NK-92 (cell line): ENCODE data around the gene FGR.

ENCODE experiments used
- DNase-seq: peaks from one replicate; lab custom pipeline; 2025; ENCODE audit not compliant: unreplicated experiment; lab: John Stamatoyannopoulos, UW

FGR gene

GRCh38 chr1:27589841-27590426, 45.1 kb downstream of the FGR start:
- DNase-seq: no peak

DNA sequence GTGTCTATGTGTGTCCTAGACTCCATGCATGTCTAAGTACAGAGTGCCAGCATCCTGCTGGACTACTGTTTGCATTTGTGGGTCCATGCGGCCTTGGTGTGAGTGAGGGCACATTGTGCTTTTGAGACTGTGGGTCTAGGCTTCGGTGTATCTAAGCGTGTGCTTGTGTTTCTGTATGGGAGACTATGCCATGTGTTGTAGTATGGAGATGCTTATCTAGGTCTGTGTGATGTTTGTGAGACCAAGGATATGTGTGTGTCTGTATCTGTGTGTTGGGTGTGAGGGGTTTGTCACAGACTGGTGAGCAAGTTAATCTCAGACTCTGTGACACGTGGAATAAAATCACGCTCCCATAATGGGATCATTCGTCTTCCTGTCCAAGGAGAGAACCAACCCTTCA, 45.5 kb downstream of the FGR start:
- no peak for DNase-seq

DNA sequence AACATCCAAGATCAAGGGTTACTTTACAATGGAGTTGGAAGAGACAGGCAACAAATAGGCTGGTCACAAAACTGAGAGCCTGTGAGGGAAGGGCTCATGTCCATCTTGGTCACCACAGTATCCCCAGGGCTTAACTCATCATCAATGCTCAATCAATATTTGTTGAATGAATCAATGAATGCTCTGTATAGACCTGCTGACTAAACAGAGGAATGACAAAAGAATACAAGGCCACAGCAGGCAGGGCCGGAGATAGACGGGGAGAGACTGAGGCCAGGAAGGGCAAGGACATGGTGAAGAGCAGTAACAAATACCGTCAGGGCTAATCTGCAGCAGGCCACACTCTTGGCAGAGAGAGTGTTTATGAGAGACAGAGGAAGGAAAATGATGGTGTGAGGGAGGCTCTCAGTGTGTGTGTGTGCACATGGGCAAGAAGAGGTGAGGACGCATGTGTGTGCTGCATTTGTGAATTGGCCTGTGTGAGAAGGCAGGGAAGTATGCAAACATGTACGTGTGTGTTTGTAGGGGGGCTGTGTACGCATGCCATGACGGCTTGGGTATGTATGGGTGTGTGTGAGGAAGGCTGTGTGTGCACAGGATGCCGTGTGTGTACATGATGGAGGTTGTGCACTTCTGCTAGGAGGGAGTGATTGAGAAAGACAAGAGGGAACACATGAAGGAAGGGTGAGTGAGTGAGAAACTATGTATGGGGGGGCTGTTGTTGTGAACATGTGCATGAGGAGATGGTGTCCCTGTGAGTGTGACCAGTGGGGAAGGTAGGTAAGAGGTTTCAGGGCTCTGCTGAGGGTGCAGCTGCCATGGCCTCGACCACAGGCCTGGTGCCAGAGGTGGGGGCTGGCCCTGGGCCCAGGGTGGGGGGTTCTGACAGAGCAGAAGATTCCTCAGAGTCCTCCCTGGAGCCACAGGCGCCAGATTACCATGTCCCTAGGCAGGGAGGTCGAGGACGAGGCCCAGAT, 46.4 kb downstream of the FGR start:
- no peak for DNase-seq

GRCh38 chr1:27585684-27586083, 49.3 kb downstream of the FGR start:
- DNase-seq: no peak

- no peak for DNase-seq
Measured at GRCh38 chr1:27584453-27584852, 50.5 kb downstream of the FGR start.

DNA sequence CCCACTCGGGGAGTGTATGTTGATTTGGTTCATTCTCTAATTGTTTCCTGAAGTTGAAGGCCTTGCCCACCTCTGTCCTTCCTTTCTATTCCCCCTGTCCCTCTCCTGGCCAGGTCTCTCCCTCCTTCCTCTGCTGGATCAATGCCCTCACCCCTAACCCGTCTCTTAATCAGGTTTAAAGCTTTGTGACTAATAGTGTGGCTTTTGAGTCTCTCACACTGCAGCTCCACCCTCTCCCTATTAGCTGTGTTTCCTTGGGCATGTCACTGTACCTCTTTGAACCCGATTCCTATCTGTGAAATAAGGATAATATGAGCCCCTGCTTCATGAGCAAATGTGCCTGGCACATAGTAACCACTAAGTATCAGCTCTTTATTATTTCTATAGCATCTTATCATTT, 51.5 kb downstream of the FGR start:
- no peak for DNase-seq

DNA sequence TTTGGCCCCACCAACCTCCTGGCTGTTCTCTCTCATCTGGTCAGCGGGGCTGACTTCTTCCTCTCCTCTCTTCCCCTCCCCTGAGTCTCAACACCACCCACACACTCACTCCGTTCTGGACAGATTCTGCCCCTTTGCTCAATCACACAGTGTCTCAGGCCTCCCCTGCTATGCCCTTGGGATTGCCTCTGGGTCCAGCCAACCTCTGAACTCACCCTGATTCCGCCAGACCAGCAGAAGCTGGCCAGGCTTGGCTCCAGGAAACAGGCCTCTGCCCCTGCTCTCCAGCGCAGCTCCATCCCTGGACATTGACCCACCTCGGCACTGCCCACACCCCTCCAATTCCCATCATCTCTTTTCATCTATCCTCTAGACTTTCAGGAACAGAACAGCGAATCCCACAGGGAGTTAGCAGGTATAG, 53.2 kb downstream of the FGR start:
- DNase-seq: no peak

DNA sequence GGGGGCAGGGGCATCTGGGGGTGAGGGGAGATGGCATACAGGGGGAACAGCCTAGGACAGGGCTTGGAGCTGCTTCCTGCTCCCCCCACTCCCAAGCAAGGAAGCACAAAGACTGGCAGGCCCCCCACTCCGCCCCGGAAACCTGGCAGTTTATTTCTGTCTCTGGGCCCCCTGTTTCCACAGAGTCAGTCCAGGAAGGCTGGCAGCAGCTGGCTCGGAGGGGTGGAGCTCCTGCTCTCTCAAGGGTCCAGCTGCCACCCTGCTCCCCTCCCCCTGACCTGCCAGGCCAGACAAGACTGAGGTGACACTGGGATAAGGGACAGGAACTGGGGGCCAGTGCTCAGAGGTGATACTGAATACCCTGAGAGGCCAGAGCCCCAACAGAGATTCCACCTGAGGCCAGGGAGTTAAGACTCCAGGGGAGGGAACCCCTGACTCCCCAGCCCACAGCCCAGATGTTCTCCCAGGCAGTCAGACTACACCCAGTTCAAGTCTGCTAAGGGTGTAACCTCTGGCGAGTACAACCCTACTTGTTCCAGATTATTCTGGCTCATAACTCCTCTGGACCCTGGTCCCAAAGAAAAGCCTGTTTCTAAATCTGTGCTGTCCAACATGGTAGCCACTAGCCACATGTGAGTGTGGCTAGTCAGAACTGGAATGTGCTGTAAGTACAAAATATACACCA, 57.3 kb downstream of the FGR start:
- DNase-seq: no peak

DNA sequence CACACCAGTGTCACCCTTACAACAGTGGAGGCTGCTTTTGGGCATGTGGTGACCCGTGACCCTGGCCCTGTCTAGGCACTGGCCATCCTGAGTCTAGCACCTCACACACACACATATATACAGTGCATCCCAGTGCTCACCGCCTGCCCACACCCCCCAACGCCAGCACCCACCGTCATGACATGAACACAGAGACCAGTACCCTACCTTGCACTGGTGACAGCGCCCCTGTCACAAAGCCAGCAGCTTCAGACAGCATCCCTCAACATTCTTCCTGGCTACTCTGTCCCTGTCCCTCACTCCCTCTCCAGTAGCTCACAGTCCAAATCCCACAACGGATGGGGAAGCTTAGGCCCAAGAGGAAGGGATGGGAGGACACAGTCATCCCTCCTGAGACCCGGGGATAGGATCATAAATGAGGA, 58.2 kb downstream of the FGR start:
- no peak for DNase-seq

DNA sequence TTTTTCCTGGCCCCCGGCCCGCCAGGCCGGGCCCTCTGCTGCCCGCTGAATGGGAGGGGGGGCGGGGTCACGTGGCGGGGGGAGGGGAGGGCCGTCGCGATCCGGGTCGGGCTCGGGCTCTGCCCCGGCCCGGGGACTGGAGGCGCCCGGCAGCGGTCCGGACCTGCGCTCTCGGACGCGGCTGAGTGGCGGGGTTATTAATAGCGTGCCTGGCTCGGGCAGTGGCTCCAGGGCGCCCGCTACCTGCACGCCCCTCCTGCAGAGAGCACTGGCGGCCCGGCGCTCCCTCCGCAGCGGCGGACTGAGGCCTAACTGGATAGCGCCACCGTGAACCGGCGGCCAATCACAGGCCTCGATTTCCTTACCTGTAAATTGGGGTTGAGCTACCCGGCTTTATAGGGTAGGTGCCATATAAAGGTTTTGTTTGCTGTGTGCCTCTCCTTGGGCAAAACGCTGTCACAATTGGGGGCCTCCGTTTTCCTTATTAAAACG, 59.1 kb downstream of the FGR start:
- no peak for DNase-seq

DNA sequence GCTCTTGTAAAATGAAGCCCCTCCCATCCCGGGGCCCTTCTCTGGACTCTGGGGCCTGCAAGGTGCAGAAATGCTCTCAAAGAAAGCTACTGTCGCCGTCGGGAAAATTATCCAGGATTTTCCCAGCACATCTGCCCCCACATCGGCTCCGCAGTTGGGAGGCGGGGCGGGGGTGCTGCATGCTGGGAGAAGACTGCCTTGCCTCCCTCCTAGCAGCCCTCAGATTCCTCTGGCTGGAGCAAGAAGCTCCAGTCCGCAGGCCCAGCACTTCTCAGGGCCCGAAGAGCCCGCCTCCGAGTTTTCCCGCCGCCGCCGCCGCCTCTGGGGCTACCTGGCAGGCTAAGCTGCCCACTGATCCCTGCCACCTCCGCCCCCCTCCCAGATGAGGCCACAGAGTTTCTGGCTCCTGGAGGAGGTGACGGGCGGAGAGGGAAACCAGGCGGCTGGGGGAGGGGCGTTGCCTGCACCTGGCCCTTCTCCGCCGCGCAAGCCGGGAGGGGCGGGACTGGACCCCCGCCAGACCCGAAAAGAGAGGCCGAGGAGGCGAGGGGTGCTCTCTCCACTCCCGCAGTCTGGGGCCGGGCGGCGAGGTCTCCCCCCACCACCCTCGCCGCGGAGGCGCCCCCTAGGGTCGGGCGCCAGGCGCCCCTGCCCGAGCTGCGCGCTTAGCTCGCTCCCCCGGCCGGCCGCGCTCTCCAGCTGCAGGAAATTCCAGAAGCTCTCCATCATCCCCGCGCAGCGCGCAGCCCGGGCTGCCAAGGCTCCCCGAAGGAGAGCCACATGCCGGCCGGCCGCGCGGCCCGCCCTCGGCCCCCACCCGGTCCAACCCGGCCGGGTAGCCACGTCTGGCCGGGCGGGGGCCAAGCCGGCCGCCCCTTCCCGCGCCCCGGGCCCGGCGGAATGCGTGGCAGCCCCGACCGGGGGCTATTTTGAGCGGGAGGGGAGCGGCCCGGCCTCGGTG, 59.8 kb downstream of the FGR start:
- DNase-seq: no peak

- DNase-seq: no peak
Measured at GRCh38 chr1:27574001-27574781, 60.8 kb downstream of the FGR start.

DNA sequence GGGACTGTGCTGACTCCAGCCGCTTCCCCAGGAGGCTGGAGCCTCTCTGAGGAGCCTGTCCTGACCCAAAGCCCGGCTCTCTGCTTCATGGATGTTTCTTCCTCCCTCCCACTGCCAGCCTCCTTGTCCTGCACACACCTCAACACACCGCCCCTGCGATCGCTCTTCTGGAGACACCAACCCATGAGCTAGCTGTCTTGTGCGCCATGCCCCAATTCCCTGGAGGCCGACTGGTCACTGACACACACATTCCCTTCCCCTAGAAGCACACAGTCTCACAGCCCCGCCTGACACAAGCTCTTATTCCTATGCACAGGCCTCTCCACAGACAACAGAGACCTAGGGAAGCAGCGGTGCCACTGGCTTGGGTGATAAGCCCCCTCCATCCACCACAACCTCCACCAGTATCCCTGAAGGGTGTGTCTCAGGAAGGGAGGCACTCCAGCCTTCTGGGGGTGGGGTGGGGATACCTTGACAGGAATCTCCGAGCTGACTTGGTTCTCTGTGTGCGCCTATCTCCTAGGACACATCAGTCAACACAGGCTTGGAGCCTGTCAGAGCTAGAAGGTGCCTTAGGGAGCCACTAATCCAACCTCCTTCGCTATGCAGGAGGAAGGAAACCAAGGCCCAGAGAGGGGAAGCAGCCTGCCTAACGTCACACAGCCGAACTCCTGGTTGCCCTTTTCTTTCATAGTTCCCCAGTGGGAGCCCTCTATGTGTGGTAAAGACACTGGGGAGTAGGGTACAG, 62.1 kb downstream of the FGR start:
- no peak for DNase-seq

DNA sequence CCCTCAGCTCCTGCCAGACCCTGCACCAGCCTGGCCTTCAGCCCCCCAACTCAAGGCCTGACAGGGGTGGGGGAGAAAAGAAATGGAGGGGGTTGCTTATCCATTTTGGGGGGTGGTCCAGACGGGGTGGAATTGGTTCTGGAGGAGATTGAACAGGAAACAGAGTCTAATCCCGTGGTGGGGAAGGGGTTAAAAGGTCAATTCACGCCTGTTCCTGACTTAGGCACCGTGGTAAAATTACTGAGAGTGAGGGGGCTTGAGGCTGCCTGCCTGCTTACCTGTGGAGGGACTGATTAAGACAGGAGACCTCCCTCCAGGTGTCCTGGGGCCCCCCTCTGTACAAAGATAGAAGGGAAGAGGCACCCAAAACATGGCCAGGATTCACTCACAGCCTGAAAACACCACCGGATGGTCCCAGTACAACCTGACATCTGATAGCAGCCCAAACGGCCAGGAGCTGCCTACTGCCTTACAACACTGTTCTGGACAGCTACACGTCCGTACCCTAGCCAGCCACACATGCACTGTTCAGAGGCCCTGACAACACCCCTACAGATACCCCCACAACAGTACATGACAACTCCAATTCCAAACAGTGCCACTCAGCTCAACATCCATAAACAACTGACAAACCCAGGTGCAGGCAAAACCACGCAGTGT, 62.8 kb downstream of the FGR start:
- DNase-seq: no peak

DNA sequence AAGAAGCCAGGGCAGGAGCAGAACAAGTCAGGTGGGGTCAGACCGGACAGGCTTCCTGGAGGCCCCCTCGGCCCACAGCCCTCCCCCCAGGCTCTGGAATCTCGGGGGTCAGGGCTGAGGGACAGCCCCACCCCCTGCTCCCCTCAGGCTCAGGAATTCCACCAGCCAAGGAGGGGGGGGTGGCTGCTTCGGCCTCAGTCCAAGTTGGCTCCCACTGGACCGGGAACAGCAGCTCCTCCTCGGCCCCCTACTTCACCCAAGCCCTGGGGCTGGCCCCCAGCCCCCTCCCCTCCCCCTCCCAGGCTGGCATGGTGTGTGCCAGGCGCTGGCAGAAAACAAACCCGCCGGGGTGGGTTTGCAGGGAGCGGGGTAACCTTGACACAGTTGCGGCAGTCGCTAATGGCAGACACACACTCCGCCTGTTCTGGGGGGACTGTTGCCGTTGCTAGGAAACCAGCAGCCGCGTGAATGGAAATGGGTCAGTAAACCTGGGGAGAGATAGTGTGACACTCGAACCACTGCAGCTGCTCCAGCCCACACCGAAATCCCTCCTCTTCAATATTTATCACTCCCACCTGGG, 63.5 kb downstream of the FGR start:
- no peak for DNase-seq

DNA sequence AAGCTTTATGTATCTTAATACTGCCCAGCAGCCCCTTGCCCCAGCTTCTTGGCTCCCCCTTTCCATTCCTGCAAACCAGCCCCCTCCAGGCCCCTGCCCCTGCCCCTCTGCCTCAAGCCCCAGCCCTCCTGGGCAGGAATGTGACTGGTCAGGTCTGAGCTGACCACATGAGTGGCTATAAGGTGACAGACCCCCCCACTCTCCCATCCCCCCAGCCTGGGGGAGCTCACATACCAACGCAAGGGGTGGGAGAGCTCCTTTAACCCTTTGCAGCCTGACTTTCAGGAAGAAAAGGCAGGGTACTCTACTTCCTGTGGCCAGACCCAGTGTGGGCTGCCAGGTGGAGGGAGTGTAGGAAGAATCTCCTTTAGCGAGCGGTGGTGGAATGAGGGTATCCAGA, 64.2 kb downstream of the FGR start:
- DNase-seq: no peak

GRCh38 chr1:27570356-27570755, 64.6 kb downstream of the FGR start:
- DNase-seq: no peak
